Embryonic facial prominence (tissue), 1 donor: ENCODE measurements around the gene EPHB1.
"Not testable (repeated sequence)": the region's sequence is repeated elsewhere in the genome, so short reads cannot be mapped to it uniquely, and the experiment has no call there.

Experiments
- DNase-seq: peaks from one replicate; pipeline ENCODE4 v3.0.0-alpha.2; 2016; ENCODE audit errors: extremely low spot score

Gene EPHB1

DNA sequence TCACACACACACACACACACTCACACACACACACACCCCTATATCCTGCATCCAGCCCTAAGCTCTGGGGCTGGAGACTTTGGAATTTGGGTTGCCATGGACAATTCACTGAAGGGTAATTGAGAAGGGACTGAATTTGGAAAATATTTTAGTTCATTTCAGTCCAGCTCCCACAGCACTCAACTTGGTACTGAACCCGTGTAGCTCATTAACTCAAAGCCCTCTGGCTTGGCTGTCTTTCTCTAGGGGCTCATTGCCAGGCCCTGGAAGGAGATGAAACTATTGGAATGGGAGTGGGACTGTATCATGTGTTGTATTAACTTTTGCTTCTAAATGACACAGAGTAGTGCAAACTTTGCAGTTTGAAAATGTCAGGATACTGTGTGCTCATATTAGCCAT, 157.3 kb downstream of the EPHB1 start:
- DNase-seq = no peak

DNA sequence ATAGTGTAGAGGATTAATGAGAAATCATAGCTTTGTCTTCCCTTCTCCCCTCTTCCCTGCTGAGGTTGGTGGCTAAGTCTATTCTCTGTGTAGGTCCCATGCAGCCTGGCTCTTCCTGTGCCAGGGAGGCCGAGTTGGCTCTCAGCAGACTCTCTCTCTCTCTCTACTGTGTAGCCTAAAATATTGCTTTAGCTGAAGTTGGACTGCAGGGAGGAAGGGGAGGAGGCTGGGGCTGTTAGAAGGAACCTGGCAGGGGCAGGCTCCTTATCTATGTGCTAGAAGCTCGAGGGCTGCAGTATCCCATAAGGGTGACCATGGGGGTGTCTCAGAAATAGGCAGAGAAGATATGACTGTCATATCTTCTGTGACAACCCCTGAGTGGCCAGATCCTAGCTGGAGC, 160.8 kb downstream of the EPHB1 start:
- no peak for DNase-seq

DNA sequence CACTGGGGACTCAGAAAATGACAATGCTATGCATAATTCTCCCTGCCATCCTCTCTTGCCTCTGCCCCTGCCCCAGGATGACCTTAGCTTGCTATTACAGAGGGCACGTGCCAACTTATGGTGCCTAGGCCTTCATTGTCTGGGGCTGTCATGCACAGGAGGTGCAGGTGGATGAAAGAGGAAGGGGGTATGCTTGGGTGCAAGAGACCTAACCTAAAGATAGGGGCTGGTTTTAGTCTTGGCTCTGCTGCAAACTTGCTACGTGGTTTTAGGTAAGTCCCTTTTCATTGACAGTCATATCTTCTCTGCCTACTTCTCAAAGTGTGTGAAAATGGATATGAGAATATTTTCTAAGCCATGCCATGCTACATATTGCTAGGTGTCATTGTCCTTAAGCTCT, 161.3 kb downstream of the EPHB1 start:
- no peak for DNase-seq

GRCh38 chr3:134956844-134957243, 161.8 kb downstream of the EPHB1 start:
- DNase-seq = no peak

DNA sequence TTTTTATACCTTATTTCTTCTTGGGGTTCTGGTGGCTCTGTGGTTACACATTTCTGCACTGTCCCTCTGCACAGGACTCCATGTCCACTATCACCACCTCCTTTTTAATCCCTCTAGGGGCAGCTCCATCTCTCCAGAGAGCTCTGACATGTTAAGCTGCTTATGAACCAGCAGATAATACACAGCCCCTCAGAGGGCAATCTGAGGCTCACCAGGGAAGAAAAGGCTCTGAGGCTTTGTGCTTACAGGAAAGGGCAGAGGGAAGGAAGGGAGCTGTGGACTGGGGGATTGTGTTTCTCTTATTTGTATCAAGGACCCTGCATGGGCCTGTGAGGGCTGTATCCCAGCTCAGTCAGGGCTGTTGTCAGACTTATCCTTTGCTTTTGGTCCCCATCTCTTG, 164.5 kb downstream of the EPHB1 start:
- DNase-seq = no peak

- DNase-seq = no peak
Measured at GRCh38 chr3:134964226-134964625, 169.2 kb downstream of the EPHB1 start.

DNA sequence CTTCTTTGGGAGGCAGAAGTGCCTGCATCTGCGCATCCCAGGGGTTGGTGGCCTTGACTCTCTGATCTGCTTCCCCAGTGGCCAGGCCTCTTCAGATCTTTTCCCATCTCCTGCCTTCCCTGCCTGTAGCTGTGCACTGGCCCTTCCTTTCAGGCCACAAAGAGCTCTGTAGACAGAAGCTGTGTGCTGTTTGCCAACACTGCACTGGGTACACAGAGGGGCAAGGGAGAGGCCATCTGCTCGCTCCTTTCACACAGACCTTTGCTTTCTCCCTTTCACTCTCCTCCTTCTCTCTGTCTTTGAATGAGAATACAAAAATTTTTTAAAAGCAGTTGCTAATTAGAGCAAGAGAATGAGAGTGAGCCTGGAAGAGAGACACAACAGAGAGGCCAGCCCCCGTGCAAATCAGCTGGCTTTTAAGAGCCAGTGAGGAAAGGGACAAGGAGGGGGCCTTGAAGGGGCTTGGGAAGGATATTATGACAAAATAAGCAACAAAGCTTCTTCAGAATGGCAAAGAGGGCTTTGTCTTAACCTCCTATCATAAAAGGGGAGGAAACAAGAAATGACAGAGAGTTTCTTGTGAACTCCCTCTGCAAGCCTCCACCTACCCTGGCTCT, 170.9 kb downstream of the EPHB1 start:
- no peak for DNase-seq

DNA sequence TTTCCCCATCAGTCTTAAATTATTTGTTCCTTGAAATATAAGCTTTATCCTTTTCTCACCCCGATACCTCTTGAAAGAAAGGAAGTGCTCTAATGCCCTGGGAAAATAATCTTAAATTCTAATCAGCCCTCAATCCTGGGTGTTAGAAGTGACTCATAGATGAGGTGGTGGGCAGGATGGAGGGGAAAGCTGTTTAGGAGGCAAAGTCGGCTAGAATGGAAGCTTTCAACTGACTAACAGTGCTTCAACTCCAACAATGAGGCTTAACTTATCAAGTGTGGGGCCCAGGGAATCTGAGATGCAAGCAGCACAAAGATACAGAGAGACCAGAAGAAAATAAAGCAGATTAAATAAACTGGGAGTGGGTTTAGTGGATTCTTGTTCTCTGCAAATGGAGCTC, 175.8 kb downstream of the EPHB1 start:
- no peak for DNase-seq

- no peak for DNase-seq
Measured at GRCh38 chr3:134971306-134971705, 176.2 kb downstream of the EPHB1 start.

- not testable (repeated sequence) for DNase-seq
Measured at GRCh38 chr3:134971907-134972306, 176.8 kb downstream of the EPHB1 start.

GRCh38 chr3:134972836-134973455, 177.9 kb downstream of the EPHB1 start:
- no peak for DNase-seq

GRCh38 chr3:134974624-134975023, 179.6 kb downstream of the EPHB1 start:
- no peak for DNase-seq

- DNase-seq = no peak
Measured at GRCh38 chr3:134976948-134977347, 181.9 kb downstream of the EPHB1 start.

- no peak for DNase-seq
Measured at GRCh38 chr3:134978658-134979057, 183.6 kb downstream of the EPHB1 start.

DNA sequence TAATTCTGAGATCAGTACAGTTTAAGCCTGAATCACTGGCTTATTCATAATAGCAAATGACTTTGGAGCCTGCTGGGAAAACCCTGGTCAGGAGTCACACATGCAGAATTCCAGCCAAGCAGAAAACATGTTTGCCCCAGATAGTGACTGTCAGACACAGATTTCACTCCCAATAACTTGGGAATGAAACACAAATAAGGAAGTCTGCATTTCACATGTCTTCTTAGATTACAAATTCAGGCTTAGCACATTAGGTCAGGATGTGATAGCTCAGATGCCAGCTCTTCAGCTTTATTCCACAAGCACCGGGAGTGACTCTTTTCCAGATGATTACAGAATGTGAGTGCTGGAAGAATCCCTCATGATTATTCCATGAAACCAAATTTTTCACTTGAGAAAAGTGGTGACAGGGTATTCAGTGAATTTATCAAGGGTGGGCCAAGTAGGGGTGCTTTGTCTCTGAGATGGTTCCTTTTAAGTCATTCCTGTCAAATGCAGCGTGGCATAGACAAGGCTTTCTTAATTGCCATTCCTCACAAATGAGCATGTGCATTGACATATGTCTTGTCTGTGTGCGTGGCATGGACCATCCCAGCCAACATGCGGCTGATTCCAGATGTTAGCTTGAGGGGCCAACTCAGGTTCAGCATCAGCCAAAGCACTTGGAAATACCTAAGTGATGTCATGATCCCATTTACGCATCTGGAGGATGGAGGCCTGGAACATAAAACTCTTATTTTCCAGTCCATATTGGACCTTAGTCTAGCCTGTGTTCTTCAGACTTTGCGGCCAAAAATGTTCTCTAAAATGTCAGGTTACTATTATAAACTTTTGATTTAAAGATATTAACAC, 191.0 kb downstream of the EPHB1 start:
- no peak for DNase-seq

- DNase-seq = no peak
Measured at GRCh38 chr3:134988666-134989065, 193.6 kb downstream of the EPHB1 start.

DNA sequence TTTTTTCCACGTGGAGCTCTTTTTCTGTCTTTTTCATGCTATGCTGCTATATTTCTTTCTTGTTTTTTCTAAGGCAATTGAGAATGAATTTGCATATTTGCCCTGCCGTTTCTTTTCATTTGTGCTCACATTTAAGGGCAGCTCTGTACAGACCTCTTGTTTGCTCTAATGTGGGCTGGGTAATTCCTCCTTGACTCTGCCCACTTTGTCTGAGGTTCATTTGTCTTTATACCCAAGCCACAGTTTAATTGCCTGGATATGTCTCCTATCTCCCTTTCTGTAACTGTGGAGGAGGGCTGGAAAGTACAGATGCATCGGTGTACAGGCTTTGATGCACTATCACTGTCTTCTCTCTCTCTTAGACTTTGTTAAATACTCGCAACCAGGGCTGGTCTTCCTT, 195.9 kb downstream of the EPHB1 start:
- DNase-seq = no peak

DNA sequence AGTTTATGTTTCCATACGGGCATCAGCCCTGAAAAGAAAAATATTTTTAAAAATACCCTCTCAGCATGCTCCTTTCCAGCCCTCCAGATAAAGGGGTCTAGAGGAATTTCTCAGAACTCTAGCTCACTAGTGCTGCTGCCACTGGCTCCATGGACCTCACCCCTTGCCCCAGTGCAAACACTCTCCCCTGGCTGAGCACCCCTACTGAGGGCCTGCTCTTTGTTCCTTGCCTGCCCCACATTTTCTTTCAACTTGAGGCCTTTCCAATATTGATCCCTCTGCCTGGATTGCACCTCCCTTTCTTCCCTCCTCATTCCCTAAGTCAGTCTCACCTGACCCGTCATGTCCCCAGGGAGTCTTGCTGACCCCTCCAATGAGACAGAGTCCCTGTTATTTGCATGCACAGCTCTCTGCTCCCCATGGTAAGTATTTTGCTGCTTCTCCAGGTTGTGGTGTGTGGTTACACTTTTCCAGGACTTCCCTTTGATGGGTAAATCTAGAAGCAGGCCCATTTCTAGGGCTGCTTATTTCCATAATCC, 196.5 kb downstream of the EPHB1 start:
- DNase-seq = no peak

DNA sequence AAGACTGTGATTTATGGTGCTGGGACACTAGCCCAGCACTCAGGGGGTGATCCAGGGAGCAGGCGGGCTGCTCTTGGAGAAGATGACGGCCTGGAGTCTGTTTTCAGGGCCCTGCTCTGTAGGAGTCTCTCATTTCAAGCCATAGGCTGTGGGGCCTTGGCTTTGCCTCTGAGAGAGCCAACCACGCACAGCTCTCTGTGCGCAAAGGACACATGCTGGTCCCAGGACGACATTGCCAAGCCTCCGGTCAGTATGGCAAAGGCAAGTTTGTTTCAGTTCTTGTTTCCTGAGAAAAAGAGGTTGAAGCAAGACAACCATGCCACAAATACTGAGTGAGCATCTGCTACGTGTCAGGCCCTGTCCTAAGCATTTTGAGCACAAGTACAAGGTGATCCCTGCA, 197.1 kb downstream of the EPHB1 start:
- DNase-seq = no peak

DNA sequence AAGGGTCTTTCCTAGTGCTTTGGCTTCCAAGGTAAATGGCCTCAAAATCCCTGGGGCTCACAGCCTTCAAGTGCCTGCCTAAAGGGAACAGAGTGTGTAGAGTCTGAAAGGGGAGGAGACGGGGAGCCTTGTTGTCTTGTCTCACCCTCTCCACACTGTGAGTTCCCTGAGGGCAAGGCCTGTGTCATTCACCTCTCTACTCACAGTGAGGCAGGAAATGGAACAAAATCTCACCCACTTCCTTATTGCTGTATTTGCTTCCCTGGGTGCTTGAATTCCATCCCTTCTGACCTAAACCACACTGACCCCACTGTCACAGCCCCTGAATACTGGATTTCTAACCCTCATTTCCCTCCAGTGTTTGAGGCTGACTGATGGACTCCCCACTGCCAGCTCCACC, 197.5 kb downstream of the EPHB1 start:
- DNase-seq = no peak

- DNase-seq = no peak
Measured at GRCh38 chr3:134993011-134993410, 198.0 kb downstream of the EPHB1 start.

GRCh38 chr3:134998158-134998557, 203.1 kb downstream of the EPHB1 start:
- DNase-seq = no peak

DNA sequence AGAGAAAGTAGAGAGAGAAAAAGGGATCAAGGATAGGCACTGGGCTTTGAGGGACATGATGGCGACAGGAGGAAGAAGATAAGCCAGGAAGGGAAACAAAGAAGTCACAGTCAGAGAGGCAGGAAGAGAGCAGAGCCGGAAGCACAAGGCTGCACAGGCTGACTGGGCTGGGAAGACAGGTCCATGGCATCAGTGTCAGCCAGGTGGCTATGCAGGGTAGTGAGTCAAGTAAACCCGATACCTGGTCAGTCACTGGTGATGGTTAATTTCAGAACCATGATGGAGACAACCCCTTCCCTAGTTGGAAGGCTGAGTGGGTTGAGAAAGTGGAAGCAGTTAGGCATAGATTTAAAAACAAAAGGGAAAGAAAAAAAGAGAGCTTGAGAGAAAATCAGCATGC, 203.8 kb downstream of the EPHB1 start:
- no peak for DNase-seq
